ENCODE data around the gene PHYKPL. TPM values are rescaled to one million over a fixed set of nuclear protein-coding genes. Genes with fewer than 3 reads are reported as not detected.

The PHYKPL gene
- polyA plus RNA-seq, 1 experiment = 48.5 TPM

- POLR2A ChIA-PET = no interaction called here
Observed at GRCh38 chr5:178223196-178223773, 9.3 kb downstream of the PHYKPL start.

DNA sequence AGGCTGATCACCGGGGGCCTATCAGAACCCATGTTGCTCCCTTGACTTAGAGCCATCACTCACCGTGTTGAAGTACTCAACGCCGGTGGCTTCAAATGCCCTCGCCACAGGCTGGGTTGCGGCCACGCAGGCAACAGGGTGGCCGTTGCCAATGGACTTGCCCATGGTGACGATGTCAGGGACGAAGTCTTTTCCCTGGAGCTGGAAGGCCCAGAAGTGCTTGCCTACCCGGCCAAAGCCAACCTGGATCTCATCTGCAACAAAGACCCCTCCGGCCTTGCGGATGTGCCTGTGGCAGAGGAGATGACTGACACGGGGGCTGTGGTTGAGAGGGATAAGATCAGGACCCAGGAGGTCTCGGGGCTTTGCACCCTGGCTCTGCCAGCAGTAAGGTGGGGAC lies 10.3 kb downstream of the PHYKPL start:
- TF ChIP-seq, protein P1, sequence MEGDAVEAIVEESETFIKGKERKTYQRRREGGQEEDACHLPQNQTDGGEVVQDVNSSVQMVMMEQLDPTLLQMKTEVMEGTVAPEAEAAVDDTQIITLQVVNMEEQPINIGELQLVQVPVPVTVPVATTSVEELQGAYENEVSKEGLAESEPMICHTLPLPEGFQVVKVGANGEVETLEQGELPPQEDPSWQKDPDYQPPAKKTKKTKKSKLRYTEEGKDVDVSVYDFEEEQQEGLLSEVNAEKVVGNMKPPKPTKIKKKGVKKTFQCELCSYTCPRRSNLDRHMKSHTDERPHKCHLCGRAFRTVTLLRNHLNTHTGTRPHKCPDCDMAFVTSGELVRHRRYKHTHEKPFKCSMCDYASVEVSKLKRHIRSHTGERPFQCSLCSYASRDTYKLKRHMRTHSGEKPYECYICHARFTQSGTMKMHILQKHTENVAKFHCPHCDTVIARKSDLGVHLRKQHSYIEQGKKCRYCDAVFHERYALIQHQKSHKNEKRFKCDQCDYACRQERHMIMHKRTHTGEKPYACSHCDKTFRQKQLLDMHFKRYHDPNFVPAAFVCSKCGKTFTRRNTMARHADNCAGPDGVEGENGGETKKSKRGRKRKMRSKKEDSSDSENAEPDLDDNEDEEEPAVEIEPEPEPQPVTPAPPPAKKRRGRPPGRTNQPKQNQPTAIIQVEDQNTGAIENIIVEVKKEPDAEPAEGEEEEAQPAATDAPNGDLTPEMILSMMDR (IDR thresholded peaks at IDR 0.05; ENCODE audit: insufficient read depth, low read depth, low read length) = no peak
- DNase-seq (ENCODE audit: low read depth) = no peak
- no peaks in the 10 kb centered on the region for H3K27me3 ChIP-seq (ENCODE audit: control insufficient read depth, insufficient read depth, low read length)
- POLR2A ChIA-PET = no interaction called here
- CTCF ChIA-PET = no interaction called here
- no peak overlapping the region for H3K4me3 ChIP-seq (ENCODE audit: low read depth, low read length)
- H3K36me3 ChIP-seq (ENCODE audit: control insufficient read depth, insufficient read depth, low read length) = peaks cover 10% of the 10 kb centered on the region

More at GRCh38 chr5:178223196-178223773, 9.3 kb downstream of the PHYKPL start:
- Histone ChIP-seq H3K27me3 (ENCODE audit: control insufficient read depth, insufficient read depth, low read length) (no peaks in the 10 kb centered on the region), H3K4me3 (ENCODE audit: low read depth, low read length) (no peak overlapping the region), H3K36me3 (ENCODE audit: control insufficient read depth, insufficient read depth, low read length) (peaks cover 11% of the 10 kb centered on the region)
- CTCF ChIA-PET = no interaction called here
- TF ChIP-seq, protein P1 (IDR thresholded peaks at IDR 0.05; ENCODE audit: insufficient read depth, low read depth, low read length) = no peak
- DNase-seq (ENCODE audit: low read depth) = no peak

- H3K36me3 ChIP-seq (ENCODE audit: control insufficient read depth, insufficient read depth, low read length) = peaks cover 10% of the 10 kb centered on the region
- no peak overlapping the region for H3K4me3 ChIP-seq (ENCODE audit: low read depth, low read length)
- POLR2A ChIA-PET = no interaction called here
- no peak for DNase-seq (ENCODE audit: low read depth)
- CTCF ChIA-PET = no interaction called here
- no peaks in the 10 kb centered on the region for H3K27me3 ChIP-seq (ENCODE audit: control insufficient read depth, insufficient read depth, low read length)
- TF ChIP-seq, protein P1 (IDR thresholded peaks at IDR 0.05; ENCODE audit: insufficient read depth, low read depth, low read length) = no peak
Observed at GRCh38 chr5:178221853-178222252, 10.7 kb downstream of the PHYKPL start.

- ChIA-PET POLR2A (interaction anchor here (0.6 kb wide), 1 partner anchor 9 kb away, joined by 6 read pairs; no protein-coding TSS in a partner anchor), CTCF (interaction anchor here (0.7 kb wide), 1 partner anchor 870 kb away, joined by 3 read pairs; the partner anchor contains the start of gene LMAN2)
- Histone ChIP-seq H3K27me3 (ENCODE audit: control insufficient read depth, insufficient read depth, low read length) (no peaks in the 10 kb centered on the region), H3K36me3 (ENCODE audit: control insufficient read depth, insufficient read depth, low read length) (peaks cover 10% of the 10 kb centered on the region), H3K4me3 (ENCODE audit: low read depth, low read length) (no peak overlapping the region)
- no peak for DNase-seq (ENCODE audit: low read depth)
- TF ChIP-seq, protein P1 (IDR thresholded peaks at IDR 0.05; ENCODE audit: insufficient read depth, low read depth, low read length) = no peak
Observed at GRCh38 chr5:178221282-178221681, 11.3 kb downstream of the PHYKPL start.

- CTCF ChIA-PET = no interaction called here
- peaks cover 23% of the 10 kb centered on the region for H3K36me3 ChIP-seq (ENCODE audit: control insufficient read depth, insufficient read depth, low read length)
- TF ChIP-seq, protein P1 (IDR thresholded peaks at IDR 0.05; ENCODE audit: insufficient read depth, low read depth, low read length) = no peak
- no peak overlapping the region for H3K4me3 ChIP-seq (ENCODE audit: low read depth, low read length)
- POLR2A ChIA-PET = interaction anchor here (1.0 kb wide), 1 partner anchor 12 kb away, joined by 3 read pairs; no protein-coding TSS in a partner anchor
- H3K27me3 ChIP-seq (ENCODE audit: control insufficient read depth, insufficient read depth, low read length) = no peaks in the 10 kb centered on the region
- no peak for DNase-seq (ENCODE audit: low read depth)
Observed at GRCh38 chr5:178218827-178219226, 13.8 kb downstream of the PHYKPL start.
